Osteoblast (primary cell): ENCODE data around the gene PGS1. TPM values are rescaled to one million over a fixed set of nuclear protein-coding genes. Genes with fewer than 3 reads are reported as not detected.

Experiments
- DNase-seq: peaks from one replicate; pipeline ENCODE4 v3.0.0; 2011; ENCODE audit warnings: low spot score, mixed read lengths; ENCODE audit not compliant: insufficient read length; ENCODE audit errors: missing footprints
- H2AFZ ChIP-seq: 2 replicates; pipeline ENCODE4 v1.6.0; 2011; ENCODE audit warnings: mild to moderate bottlenecking, low read length
- H3K27ac ChIP-seq: 2 replicates; pipeline ENCODE4 v1.5.1; 2011; ENCODE audit warnings: mild to moderate bottlenecking, low read depth, low read length, moderate library complexity
- H3K27me3 ChIP-seq: 2 replicates; pipeline ENCODE4 v1.6.0; 2012; ENCODE audit warnings: mild to moderate bottlenecking, control low read depth, inconsistent platforms, low read length, moderate library complexity; ENCODE audit not compliant: insufficient read depth
- H3K36me3 ChIP-seq: 2 replicates; pipeline ENCODE4 v1.5.1; 2011; ENCODE audit warnings: mild to moderate bottlenecking, low read length, control low read depth, moderate library complexity; ENCODE audit not compliant: insufficient read depth
- H3K4me1 ChIP-seq: 2 replicates; pipeline ENCODE4 v1.5.1; 2011; ENCODE audit warnings: mild to moderate bottlenecking, low read length, control low read depth, moderate library complexity; ENCODE audit not compliant: insufficient read depth
- H3K4me2 ChIP-seq: 2 replicates; pipeline ENCODE4 v1.6.0; 2011; ENCODE audit warnings: mild to moderate bottlenecking, low read length; ENCODE audit not compliant: insufficient read depth
- H3K4me3 ChIP-seq: fragments of 200-600 bp; sonication (generic); 3 replicates; pipeline ENCODE4 v1.5.1; 2012; ENCODE audit warnings: mild to moderate bottlenecking, low read length, inconsistent platforms; ENCODE audit not compliant: insufficient read depth
- H3K79me2 ChIP-seq: 2 replicates; pipeline ENCODE4 v1.6.0; 2012; ENCODE audit warnings: mild to moderate bottlenecking, low read length, control low read depth, inconsistent platforms; ENCODE audit not compliant: insufficient read depth
- H3K9me3 ChIP-seq: 2 replicates; pipeline ENCODE4 v1.5.1; 2011; ENCODE audit warnings: low read depth, low read length, control low read depth
- H4K20me1 ChIP-seq: 2 replicates; pipeline ENCODE4 v1.6.0; 2012; ENCODE audit warnings: mild to moderate bottlenecking, low read length, control low read depth; ENCODE audit not compliant: insufficient read depth
- CTCF ChIP-seq: IDR thresholded peaks from 2 replicates; pipeline ENCODE4 v1.5.1; 2011; ENCODE audit warnings: mild to moderate bottlenecking, low read depth, low read length, moderate library complexity; ENCODE audit errors: extremely low read depth
- total RNA-seq: library from RNA; depleted of rRNA; stranded (reverse); fragments of >200 nt; gene quantifications from 2 replicates; pipeline ENCODE4 v1.2.3, GENCODE V29; 2012

Gene PGS1
- total RNA-seq, 1 donor = 34.4 TPM

DNA sequence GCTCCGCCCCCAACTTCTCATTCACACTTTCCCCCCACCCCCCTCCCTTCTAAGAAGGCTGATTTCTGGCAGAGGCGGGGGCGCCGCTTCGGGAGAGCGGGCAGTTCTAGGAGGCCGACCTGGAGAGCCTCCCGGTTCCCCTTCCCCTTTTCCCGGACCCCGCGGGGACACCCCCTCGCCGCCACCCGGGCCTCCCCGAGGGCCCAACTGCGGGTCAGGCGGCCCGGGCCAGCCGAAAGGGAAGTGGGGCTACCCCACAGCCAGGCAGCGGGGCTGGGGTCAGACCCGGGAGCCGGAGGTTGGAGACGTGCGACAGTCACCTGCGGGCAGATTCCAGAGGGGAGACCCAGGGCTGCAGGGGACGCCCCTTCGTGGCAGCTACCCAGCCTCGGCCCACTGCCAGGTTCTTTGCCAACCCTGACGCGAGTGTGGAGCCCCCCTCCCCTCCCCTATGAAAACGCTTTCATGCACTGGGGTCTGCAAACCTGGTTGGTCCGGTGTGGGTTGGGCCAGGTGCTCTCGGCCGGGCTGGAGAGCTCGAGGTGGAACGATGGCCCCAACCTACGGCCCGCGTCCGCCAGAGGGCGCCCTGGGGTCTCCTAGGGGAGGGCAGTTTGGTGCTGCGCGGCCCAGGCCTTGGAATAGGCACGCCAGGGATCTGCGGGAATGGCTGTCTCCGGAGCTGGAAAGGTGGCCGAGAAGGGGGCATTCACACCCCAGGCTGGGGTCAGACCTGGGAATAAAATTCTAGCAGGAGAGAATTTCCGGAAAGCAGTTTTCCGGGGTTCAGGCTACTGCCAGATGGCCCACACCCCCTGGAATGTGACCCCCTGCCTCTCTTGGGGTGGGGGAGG, 17.9 kb upstream of the PGS1 start:
- peaks cover 41% of the 10 kb centered on the region for H3K4me1 ChIP-seq
- peak; percentile 99 for DNase-seq

GRCh38 chr17:78361225-78361701, 17.2 kb upstream of the PGS1 start:
- Histone ChIP-seq H3K4me2 (peak overlapping the region; percentile 86), H3K27ac (no peak overlapping the region), H3K4me3 (no peak overlapping the region), H3K9me3 (no peaks in the 10 kb centered on the region), H4K20me1 (peaks cover 29% of the 10 kb centered on the region), H3K4me1 (peaks cover 41% of the 10 kb centered on the region), H3K27me3 (no peaks in the 10 kb centered on the region), H3K79me2 (peaks cover 28% of the 10 kb centered on the region), H2AFZ (no peak overlapping the region), H3K36me3 (peaks cover 21% of the 10 kb centered on the region)
- peak; percentile 69 for DNase-seq
- TF ChIP-seq CTCF = no peak

More for the DNA sequence above, 17.9 kb upstream of the PGS1 start:
- Histone ChIP-seq H3K36me3 (peaks cover 25% of the 10 kb centered on the region), H3K79me2 (peaks cover 34% of the 10 kb centered on the region), H2AFZ (peak overlapping the region; percentile 29), H3K27ac (peak overlapping the region; percentile 65), H3K9me3 (no peaks in the 10 kb centered on the region), H3K27me3 (no peaks in the 10 kb centered on the region), H4K20me1 (peaks cover 36% of the 10 kb centered on the region), H3K4me3 (peak overlapping the region; percentile 91), H3K4me2 (peak overlapping the region; percentile 86)
- TF ChIP-seq CTCF = peak; percentile 85

GRCh38 chr17:78362232-78362631, 16.2 kb upstream of the PGS1 start:
- Histone ChIP-seq H3K4me1 (peaks cover 36% of the 10 kb centered on the region), H4K20me1 (peaks cover 24% of the 10 kb centered on the region), H3K27me3 (no peaks in the 10 kb centered on the region), H3K79me2 (peaks cover 25% of the 10 kb centered on the region), H3K36me3 (peaks cover 18% of the 10 kb centered on the region), H3K4me2 (no peak overlapping the region), H3K9me3 (no peaks in the 10 kb centered on the region), H3K4me3 (no peak overlapping the region), H3K27ac (no peak overlapping the region), H2AFZ (no peak overlapping the region)
- peak; percentile 57 for DNase-seq
- TF ChIP-seq CTCF = no peak

- Histone ChIP-seq H3K27me3 (no peaks in the 10 kb centered on the region), H3K36me3 (peaks cover 14% of the 10 kb centered on the region), H3K4me3 (no peak overlapping the region), H3K79me2 (peaks cover 21% of the 10 kb centered on the region), H3K9me3 (no peaks in the 10 kb centered on the region), H3K4me2 (no peak overlapping the region), H2AFZ (no peak overlapping the region), H3K4me1 (peaks cover 32% of the 10 kb centered on the region), H3K27ac (no peak overlapping the region), H4K20me1 (peaks cover 20% of the 10 kb centered on the region)
- peak; percentile 20 for TF ChIP-seq CTCF
- peak; percentile 77 for DNase-seq
These were observed 15.8 kb upstream of the PGS1 start for GRCh38 chr17:78362671-78363070.
